Activated T-cell treated with anti-CD3 and anti-CD28 coated beads, Interleukin-2, amount 50 U/mL, for 48 hours (primary cell): ENCODE data around the gene DNAJC6.
"Not testable (repeated sequence)": the region's sequence is repeated elsewhere in the genome, so short reads cannot be mapped to it uniquely, and the experiment has no call there.

Experiments
- DNase-seq, 2 experiments: peaks; one replicate each; pipeline ENCODE4 v3.0.0-alpha.2; 2020

The DNAJC6 gene

GRCh38 chr1:65360648-65361047 lies 51.3 kb downstream of the DNAJC6 start:
- DNase-seq, result no peak

DNA sequence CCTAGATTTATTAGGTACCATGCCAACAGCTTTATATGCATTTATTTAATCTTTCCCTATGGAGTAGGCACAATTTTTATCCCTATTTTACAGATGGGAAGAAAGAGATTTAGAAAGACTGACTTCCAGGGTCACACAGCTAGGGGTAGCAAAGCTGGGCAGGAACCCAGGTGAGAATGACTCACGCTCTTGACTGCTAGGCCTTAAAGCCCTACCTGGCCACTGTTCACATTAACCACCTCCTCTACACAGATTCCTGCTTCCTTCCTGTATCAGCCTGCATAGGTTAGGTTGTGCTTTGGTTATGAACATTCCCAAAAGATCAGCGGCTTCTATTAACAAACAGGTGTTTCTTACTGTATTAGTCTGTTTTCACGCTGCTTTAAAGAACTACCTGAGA lies 53.2 kb downstream of the DNAJC6 start:
- no peak for DNase-seq

DNA sequence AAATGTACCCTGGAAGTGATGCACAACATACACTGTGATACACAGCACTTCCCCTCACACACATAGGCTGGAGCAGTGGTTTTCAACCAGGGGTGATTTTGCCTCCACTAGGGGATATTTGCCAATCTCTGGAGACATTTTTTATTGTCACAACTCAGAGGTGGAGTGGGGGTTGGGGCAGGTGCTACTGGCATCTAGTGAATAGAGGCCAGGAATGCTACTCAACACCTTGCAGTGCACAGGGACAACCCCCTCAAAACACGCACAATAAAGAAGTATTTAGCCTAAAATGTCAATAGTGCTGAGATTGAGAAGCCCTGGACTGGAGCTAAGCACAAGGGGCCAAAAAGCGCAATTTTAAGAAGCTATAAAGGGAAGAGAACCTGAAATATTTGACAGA lies 54.1 kb downstream of the DNAJC6 start:
- no peak for DNase-seq

- no peak for DNase-seq
These were observed 59.1 kb downstream of the DNAJC6 start for GRCh38 chr1:65368403-65368802.

GRCh38 chr1:65371544-65371943 lies 62.2 kb downstream of the DNAJC6 start:
- no peak for DNase-seq

- no peak for DNase-seq
These were observed 63.2 kb downstream of the DNAJC6 start for GRCh38 chr1:65372557-65372956.

DNA sequence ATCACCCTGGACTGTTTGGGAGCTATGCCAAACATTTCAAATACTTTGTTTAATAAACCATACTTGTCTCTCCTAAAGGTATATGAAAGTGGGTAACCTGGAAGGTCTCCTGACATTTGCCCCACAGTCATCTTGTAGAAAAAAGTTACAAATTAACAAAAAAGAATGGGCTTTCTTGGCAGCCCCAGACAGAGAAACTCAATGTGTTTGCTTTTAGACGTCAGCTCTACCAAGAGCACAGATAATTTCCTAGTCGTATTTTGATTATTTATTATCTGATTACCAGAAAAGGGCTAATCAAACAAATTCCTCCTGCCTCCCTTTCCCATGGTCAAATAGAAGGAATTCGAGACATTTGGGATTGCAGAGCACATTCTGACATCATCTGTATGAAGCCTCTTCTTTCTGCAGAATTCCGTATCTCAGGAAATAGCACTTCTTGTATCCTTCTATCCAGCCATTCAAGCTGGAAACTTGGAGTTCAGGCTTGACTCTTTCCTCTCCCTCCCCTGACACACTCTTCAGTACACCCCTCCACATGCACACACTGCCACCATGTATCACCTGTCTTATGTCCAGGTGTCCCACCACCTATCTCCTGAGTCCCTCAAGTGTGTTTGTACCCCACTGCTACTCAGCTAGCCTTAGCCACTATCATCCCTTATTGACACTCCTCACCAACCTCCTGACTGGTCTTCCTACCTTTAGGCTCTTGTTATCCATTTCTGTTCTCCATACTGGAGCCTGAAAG lies 68.3 kb downstream of the DNAJC6 start:
- no peak for DNase-seq

DNA sequence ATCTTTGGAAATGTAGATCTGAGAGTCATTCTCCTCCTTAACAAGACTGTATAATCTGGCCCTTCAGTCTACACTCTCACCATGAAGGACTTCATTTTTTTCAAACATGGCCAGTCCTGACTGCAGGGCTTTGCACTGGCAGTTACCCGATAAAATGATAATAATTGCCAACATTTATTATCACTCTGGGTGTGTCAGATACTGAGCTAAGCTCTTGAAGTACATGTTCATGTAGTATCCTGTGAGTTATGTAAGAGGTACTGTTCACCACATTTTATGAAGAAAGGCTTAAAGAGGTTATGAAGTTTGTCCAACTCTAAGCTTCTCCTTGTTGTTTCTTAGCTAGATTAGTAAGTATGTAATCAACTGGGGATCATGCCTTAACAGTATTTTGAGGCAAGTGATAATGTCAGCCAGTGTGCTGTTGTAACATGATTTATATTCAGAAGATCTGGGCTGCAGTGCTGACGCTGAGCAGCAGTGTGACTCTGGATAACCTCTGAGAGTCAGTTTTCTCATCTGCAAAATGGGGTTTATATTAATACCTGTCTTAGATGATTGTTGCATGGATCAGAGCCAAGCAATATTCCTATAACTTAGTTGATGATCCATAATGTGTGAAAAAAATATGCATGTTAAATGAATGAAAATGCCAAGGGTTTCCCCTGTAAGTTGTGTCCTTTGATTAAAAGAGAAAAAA lies 69.1 kb downstream of the DNAJC6 start:
- DNase-seq, result no peak

GRCh38 chr1:65384426-65384825 lies 75.1 kb downstream of the DNAJC6 start:
- not testable (repeated sequence) for DNase-seq

GRCh38 chr1:65386439-65386838 lies 77.1 kb downstream of the DNAJC6 start:
- no peak for DNase-seq

DNA sequence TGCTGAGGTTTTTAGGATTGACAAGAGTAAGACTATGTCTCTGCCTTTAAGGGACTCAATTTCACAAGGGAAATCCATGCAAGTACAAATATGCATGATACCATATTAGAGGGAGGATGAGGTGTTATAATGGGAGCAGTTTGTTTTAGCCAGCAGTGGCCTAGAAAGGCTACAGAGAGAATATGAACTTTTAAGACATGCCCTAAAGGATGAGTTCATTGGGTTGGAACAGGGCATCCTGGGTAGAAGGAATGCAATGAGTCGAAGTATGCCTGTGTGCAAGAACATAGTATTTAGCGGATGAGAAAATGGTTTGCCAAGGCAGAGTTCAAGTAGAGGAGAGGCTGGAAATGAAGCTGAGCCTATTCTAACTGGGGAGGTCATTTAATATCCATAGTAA lies 78.5 kb downstream of the DNAJC6 start:
- DNase-seq, result no peak

DNA sequence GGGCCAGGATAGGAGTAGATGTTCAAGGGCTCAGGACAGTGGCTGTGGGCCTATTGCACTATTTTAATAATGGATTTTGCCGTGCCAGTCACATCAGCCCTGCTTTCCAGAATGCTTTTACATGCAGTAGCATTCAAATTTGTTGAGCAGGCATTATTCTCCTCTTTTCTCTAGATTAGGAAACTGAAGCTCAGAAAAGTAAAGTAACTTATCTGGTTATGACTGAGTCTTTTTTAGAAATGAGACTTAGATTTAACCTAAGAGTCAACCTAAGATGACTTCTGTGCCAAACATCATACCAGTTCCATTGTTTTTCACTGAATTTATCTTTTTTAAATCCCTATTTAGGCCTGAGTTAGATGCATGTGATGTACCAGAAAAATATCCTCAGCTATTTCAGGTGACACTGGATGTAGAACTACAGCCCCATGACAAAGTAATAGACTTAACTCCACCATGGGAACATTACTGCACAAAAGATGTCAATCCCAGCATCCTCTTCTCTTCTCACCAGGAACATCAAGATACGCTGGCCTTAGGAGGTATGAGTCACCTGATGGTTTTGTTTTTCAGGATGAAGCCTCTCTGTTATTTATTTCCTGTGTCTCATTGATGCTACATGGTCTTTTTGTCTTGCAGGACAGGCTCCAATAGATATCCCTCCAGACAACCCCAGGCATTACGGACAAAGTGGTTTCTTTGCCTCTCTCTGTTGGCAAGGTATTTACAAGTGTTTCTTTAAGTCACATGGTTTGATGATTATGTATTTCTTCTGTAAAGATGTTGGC lies 79.8 kb downstream of the DNAJC6 start:
- DNase-seq, result no peak

DNA sequence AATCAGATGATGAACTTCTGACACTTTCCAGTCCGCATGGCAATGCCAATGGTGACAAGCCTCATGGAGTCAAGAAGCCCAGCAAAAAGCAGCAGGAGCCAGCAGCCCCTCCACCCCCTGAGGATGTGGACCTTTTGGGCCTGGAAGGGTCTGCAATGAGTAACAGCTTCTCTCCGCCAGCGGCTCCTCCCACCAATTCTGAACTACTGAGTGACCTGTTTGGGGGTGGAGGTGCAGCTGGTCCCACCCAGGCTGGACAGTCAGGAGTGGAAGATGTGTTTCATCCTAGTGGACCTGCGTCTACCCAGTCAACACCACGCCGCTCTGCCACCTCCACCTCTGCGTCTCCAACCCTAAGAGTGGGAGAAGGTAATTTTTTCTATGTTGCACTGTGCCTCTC lies 83.2 kb downstream of the DNAJC6 start:
- no peak for DNase-seq

GRCh38 chr1:65393347-65393746 lies 84.0 kb downstream of the DNAJC6 start:
- peak in 1 of 2 experiments; percentile 30 for DNase-seq

GRCh38 chr1:65393928-65394327 lies 84.6 kb downstream of the DNAJC6 start:
- DNase-seq, result no peak

DNA sequence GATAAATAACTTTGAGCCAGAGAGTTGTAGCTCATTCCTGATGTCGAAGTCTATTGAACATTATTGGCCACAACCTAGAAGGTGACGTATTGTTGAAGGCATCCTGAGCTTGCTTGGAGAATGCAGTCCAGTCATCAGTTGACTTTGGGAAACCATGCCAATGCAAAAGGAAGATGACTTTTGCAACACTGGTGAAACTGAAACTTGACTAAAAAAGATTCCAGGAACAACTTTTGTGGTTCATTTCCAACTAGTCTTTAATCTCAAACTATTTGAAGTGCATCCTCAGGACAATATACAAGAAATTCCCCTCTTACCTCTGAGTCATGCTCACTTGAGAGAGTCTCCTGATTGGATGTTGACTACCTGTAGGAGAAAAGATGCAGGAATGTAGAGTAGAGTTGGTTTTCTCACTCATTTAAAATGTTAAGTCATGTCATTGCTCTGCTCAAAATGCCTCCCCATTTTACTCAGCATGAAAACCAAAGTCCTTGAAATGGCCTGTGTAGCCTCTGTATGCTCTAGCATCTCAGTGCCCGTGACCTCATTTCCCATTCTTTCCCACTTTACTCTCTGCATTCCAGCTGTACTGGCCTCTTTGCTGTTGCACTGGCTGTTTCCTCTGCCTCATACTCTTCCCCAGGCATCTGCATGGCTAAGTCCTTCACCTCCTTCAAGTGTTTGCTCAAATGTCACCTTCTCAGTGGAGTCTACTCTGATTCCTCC lies 86.7 kb downstream of the DNAJC6 start:
- peak in 1 of 2 experiments; percentile 33 for DNase-seq

DNA sequence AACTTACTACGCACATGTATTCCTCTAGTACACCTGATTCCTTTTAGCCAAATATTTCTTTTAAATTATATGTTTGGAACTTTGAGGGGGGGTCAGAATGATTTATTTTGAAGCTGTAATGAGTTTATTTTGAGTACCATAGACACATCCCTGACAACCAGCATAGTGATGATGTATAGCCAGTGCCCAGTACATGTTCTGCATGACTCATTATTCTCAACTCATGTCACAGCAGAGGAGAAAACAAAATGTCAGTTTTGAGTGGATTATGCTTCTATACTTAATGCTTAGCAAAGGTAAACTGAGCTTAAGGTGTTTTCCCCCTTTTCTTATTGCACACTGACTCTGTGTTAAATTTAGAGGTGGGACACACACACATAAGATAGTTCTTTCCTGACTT lies 88.7 kb downstream of the DNAJC6 start:
- no peak for DNase-seq

GRCh38 chr1:65399003-65399402 lies 89.7 kb downstream of the DNAJC6 start:
- no peak for DNase-seq

GRCh38 chr1:65401612-65402011 lies 92.3 kb downstream of the DNAJC6 start:
- no peak for DNase-seq

DNA sequence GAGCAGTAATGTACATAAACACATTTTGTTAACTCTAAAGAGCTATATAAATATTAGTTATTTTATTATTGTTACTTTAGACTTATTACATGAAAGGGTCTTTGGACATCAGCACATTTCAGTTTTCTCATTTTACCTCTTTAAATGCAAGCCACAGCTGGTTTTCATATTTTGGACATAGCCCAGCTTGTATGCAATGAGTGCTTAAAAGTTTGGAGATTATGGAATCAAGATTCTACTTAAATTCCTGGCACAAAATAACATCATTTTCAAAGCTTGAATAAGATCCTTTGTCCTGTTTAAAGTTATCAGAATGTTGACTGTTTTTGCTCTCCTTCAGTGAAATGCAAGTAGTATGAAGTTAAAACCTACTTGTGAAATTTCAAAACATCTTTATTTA lies 95.6 kb downstream of the DNAJC6 start:
- DNase-seq, result no peak

DNA sequence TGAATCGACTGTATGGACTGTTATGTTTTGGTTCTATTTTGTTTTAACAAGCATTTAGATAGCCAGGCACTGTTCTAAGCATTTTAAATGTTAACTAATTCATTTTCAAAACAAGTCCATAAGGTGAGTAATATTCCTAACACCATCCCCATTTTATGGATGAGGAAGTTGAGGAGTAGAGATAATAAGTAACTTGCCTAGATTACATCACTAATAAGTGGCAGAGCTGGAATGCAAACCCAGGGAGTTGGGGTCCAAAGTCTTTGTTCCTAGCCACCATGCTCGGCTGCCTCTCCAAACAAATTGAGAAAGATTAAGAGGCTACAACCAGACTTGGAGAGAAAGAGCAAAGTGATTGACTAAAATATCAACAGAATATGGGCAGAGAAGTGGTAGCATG lies 98.5 kb downstream of the DNAJC6 start:
- no peak for DNase-seq

DNA sequence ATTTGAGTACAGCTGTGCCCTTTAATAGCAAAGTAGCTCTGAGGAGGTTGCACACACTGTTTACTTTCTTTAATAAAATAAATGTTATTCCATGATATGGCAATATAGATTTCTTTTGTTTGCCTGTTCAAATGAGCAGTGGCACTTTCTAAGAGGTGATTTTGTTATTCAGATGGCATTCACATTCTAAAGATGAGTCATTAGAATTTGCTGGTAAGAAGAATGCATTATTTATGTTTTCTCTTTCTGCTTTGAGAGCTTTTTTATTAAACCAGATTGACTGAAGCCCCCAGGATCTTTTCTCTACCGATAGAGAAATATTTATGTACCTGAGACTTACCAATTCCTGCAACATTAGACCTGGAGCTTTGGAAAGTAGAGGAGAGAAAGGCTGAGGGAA lies 100.0 kb downstream of the DNAJC6 start:
- no peak for DNase-seq

- DNase-seq, result no peak
These were observed 100.5 kb downstream of the DNAJC6 start for GRCh38 chr1:65409816-65410326.
